ENCODE results near the gene KIAA1586.

KIAA1586 gene

GRCh38 chr6:57104336-57104735, 57.8 kb downstream of the KIAA1586 start:
- DNase-seq (ENCODE audit: low spot score): no peak

Data from CD4-positive, alpha-beta T cell treated with Interleukin-6 at 100 ng/mL for 8 hours (primary cell).